Thyroid gland (tissue), 4 donors: ENCODE data around the gene RNF183. TPM values are rescaled to one million over a fixed set of nuclear protein-coding genes. Genes with fewer than 3 reads are reported as not detected.
"Not testable (repeated sequence)": the region's sequence is repeated elsewhere in the genome, so short reads cannot be mapped to it uniquely, and the experiment has no call there.

Experiments used
- DNase-seq, 2 donors: peaks; one replicate each; pipeline ENCODE4 v3.0.0-alpha.2; 2019
- H3K27ac ChIP-seq, 3 donors: fragments of 200-600 bp; sonication (generic); 1 replicate in 2 of 3; 2 replicates in 1 of 3; pipeline ENCODE4 v1.5.1; 2016 to 2019; ENCODE audit warnings: mild to moderate bottlenecking in 1 of 3, moderate library complexity in 1 of 3
- H3K27me3 ChIP-seq: fragments of 200-600 bp; sonication (generic); one replicate; pipeline ENCODE4 v1.5.1; 2019
- H3K36me3 ChIP-seq, 2 donors: fragments of 200-600 bp; sonication (generic); one replicate each; pipeline ENCODE4 v1.5.1; 2016 to 2019
- H3K4me1 ChIP-seq, 2 donors: fragments of 200-600 bp; sonication (generic); one replicate each; pipeline ENCODE4 v1.5.1; 2017 to 2019
- H3K4me3 ChIP-seq, 3 donors: fragments of 200-600 bp; sonication (generic); replicated peaks in 1 of 3; 1 replicate in 2 of 3; 2 replicates in 1 of 3; pipeline ENCODE4 v1.5.1; 2016; ENCODE audit warnings: mild to moderate bottlenecking in 1 of 3
- H3K9me3 ChIP-seq: fragments of 200-600 bp; sonication (generic); one replicate; pipeline ENCODE4 v1.5.1; 2017
- CTCF ChIP-seq, 6 experiments: fragments of 200-600 bp in 3 of 6; fragments of 450-650 bp in 3 of 6; sonication (generic) in 3 of 6; IDR thresholded peaks; one replicate each; pipeline ENCODE4 v1.5.1; 2016 to 2019; ENCODE audit warnings: antibody characterized with exemption in 6 of 6, mild to moderate bottlenecking in 2 of 6, inconsistent platforms in 1 of 6, moderate library complexity in 1 of 6
- POLR2A ChIP-seq, 2 donors: fragments of 450-650 bp; IDR thresholded peaks; one replicate each; pipeline ENCODE4 v1.6.1; 2017; ENCODE audit warnings: antibody characterized with exemption in 2 of 2, mild to moderate bottlenecking in 2 of 2, moderate library complexity in 1 of 2
- WGBS, 2 donors: methylation state at CpG; one replicate each; pipeline ENCODE4 v1.1.5; 2017; 5-methylcytosine and 5-hydroxymethylcytosine counted together
- intact Hi-C: fragments of 100-400 bp; cut with DNase I; formaldehyde crosslinking; loops from one replicate; pipeline ENCODE4 v1.15.1; 2023
- total RNA-seq, 4 donors: library from RNA; depleted of rRNA; stranded (reverse); fragments of >200 nt; gene quantifications; one replicate each; pipeline ENCODE4 v1.2.3, GENCODE V29; 2016

RNF183 gene
- total RNA-seq, 4 donors from 2014 or later: not detected

GRCh38 chr9:113258282-113258681, 44.9 kb downstream of the RNF183 start:
- Histone ChIP-seq H3K4me1 (no peaks in the 10 kb centered on the region), H3K4me3 (no peak overlapping the region), H3K27me3 (no peaks in the 10 kb centered on the region), H3K9me3 (no peaks in the 10 kb centered on the region), H3K36me3 (peaks cover 8 to 9% of the 10 kb centered on the region in 2 donors), H3K27ac (no peak overlapping the region)
- intact Hi-C loops: no loop called here
- 88 to 93% methylated on average over 1 of the region's 1 CpG for WGBS, 2 donors
- DNase-seq: no peak
- TF ChIP-seq POLR2A (IDR thresholded peaks at IDR 0.05) (no peak), CTCF (IDR thresholded peaks at IDR 0.05) (no peak)

- Histone ChIP-seq H3K27me3 (no peaks in the 10 kb centered on the region), H3K4me3 (no peak overlapping the region), H3K27ac (no peak overlapping the region), H3K36me3 (peaks cover 8 to 9% of the 10 kb centered on the region in 2 donors), H3K4me1 (no peaks in the 10 kb centered on the region), H3K9me3 (no peaks in the 10 kb centered on the region)
- intact Hi-C loops: no loop called here
- TF ChIP-seq CTCF (IDR thresholded peaks at IDR 0.05) (no peak), POLR2A (IDR thresholded peaks at IDR 0.05) (no peak)
- WGBS, 2 donors: 95 to 98% methylated on average over 3 of the region's 3 CpGs
- DNase-seq: no peak
Measured at GRCh38 chr9:113257863-113258262, 45.3 kb downstream of the RNF183 start.

- Histone ChIP-seq H3K9me3 (no peaks in the 10 kb centered on the region), H3K36me3 (peaks cover 7 to 8% of the 10 kb centered on the region in 2 donors), H3K4me1 (no peaks in the 10 kb centered on the region), H3K27ac (no peak overlapping the region), H3K4me3 (no peak overlapping the region), H3K27me3 (no peaks in the 10 kb centered on the region)
- WGBS, 2 donors: 93% methylated on average over 6 of the region's 6 CpGs
- no peak for DNase-seq
- no peak for TF ChIP-seq CTCF (IDR thresholded peaks at IDR 0.05)
- no peak for TF ChIP-seq POLR2A (IDR thresholded peaks at IDR 0.05)
- intact Hi-C loops: no loop called here
Measured at GRCh38 chr9:113255438-113255837, 47.7 kb downstream of the RNF183 start.

- no peaks in the 10 kb centered on the region for H3K27me3 ChIP-seq
- no peak for DNase-seq
- no peaks in the 10 kb centered on the region for H3K9me3 ChIP-seq
- 94 to 97% methylated on average over 1 of the region's 1 CpG for WGBS, 2 donors
- no peak overlapping the region for H3K27ac ChIP-seq
- intact Hi-C loops: no loop called here
- H3K4me3 ChIP-seq: no peak overlapping the region
- H3K4me1 ChIP-seq: no peaks in the 10 kb centered on the region
- TF ChIP-seq CTCF (IDR thresholded peaks at IDR 0.05) (no peak), POLR2A (IDR thresholded peaks at IDR 0.05) (no peak)
- H3K36me3 ChIP-seq: peaks cover 4 to 5% of the 10 kb centered on the region in 2 donors
Measured at GRCh38 chr9:113254991-113255390, 48.2 kb downstream of the RNF183 start.

- no peaks in the 10 kb centered on the region for H3K9me3 ChIP-seq
- intact Hi-C loops: no loop called here
- H3K4me3 ChIP-seq: no peak overlapping the region
- no peaks in the 10 kb centered on the region for H3K4me1 ChIP-seq
- WGBS, 2 donors: 91 to 93% methylated on average over 2 of the region's 2 CpGs
- H3K27ac ChIP-seq: no peak overlapping the region
- DNase-seq: no peak
- no peaks in the 10 kb centered on the region for H3K36me3 ChIP-seq
- no peaks in the 10 kb centered on the region for H3K27me3 ChIP-seq
- TF ChIP-seq POLR2A (IDR thresholded peaks at IDR 0.05) (no peak), CTCF (IDR thresholded peaks at IDR 0.05) (no peak)
Measured at GRCh38 chr9:113250807-113251206, 52.4 kb downstream of the RNF183 start.

- not testable (repeated sequence) for H3K27ac ChIP-seq
Measured at GRCh38 chr9:113249661-113250060, 53.5 kb downstream of the RNF183 start.

More at GRCh38 chr9:113249661-113250060, 53.5 kb downstream of the RNF183 start:
- DNase-seq, H3K9me3 ChIP-seq, intact Hi-C loops, H3K36me3 ChIP-seq, H3K27me3 ChIP-seq, H3K4me3 ChIP-seq, H3K4me1 ChIP-seq: not testable (repeated sequence)
- WGBS, 2 donors: 98 to 100% methylated on average over 2 of the region's 2 CpGs
